PC-9 (cell line): Measurements from ENCODE around the gene TRIO. TPM values are rescaled to one million over a fixed set of nuclear protein-coding genes. Genes with fewer than 3 reads are reported as not detected.

ENCODE experiments used
- BruUV-seq: library from RNA; stranded (reverse); fragments of 400-500 nt; replicated peaks from 2 replicates; lab custom pipeline; 2021; lab: Mats Ljungman, UMichigan
- CTCF ChIA-PET: fragments of 300-600 bp; sonication (Branson Sonifier 250); formaldehyde crosslinking; loops from one replicate; lab custom pipeline; 2022; ENCODE audit warnings: antibody characterized with exemption; lab: Charles Lee
- POLR2A ChIA-PET: fragments of 300-600 bp; sonication (Branson Sonifier 250); formaldehyde crosslinking; loops from one replicate; lab custom pipeline; 2022; ENCODE audit warnings: antibody characterized with exemption; ENCODE audit not compliant: unreplicated experiment; lab: Charles Lee
- DNase-seq, 2 experiments: peaks; one replicate each; pipeline versions ENCODE4 v3.0.0 to v3.0.0-alpha.2; 2015 to 2022; ENCODE audit warnings: mixed read lengths in 1 of 2
- H2AFZ ChIP-seq: fragments of 200-600 bp; sonication (generic); 2 replicates; pipeline ENCODE4 v1.8.1; 2017; ENCODE audit warnings: antibody characterized with exemption
- H3F3A ChIP-seq: fragments of 200-600 bp; sonication (generic); 2 replicates; pipeline ENCODE4 v1.8.1; 2017; ENCODE audit warnings: antibody characterized with exemption, mild to moderate bottlenecking, low read depth; ENCODE audit not compliant: insufficient read depth
- H3K27ac ChIP-seq: fragments of 200-600 bp; sonication (generic); 2 replicates; pipeline ENCODE4 v1.6.1; 2016; ENCODE audit warnings: mixed run types
- H3K27me3 ChIP-seq: fragments of 200-600 bp; sonication (generic); 2 replicates; pipeline ENCODE4 v1.6.1; 2016; ENCODE audit warnings: low read depth, mixed run types; ENCODE audit not compliant: insufficient read depth
- H3K36me3 ChIP-seq: fragments of 200-600 bp; sonication (generic); 2 replicates; pipeline ENCODE4 v1.6.1; 2016; ENCODE audit warnings: low read depth, mixed run types
- H3K4me1 ChIP-seq: fragments of 200-600 bp; sonication (generic); replicated peaks from 2 replicates; pipeline ENCODE4 v1.6.1; 2016; ENCODE audit warnings: mixed run types; ENCODE audit not compliant: insufficient read depth
- H3K4me2 ChIP-seq: fragments of 200-600 bp; sonication (generic); 2 replicates; pipeline ENCODE4 v1.6.1; 2017; ENCODE audit warnings: mixed run types
- H3K4me3 ChIP-seq: fragments of 200-600 bp; sonication (generic); 2 replicates; pipeline ENCODE4 v1.6.1; 2016; ENCODE audit warnings: mixed run types
- H3K79me2 ChIP-seq: fragments of 200-600 bp; sonication (generic); 2 replicates; pipeline ENCODE4 v1.6.1; 2017; ENCODE audit warnings: low read depth, mixed run types
- H3K9me2 ChIP-seq: fragments of 200-600 bp; sonication (generic); 2 replicates; pipeline ENCODE4 v1.8.1; 2017; ENCODE audit warnings: mild to moderate bottlenecking; ENCODE audit not compliant: insufficient read depth
- H3K9me3 ChIP-seq: fragments of 200-600 bp; sonication (generic); 2 replicates; pipeline ENCODE4 v1.8.1; 2016; ENCODE audit warnings: low read depth; ENCODE audit not compliant: insufficient read depth
- H4K20me1 ChIP-seq: fragments of 200-600 bp; sonication (generic); 2 replicates; pipeline ENCODE4 v1.8.1; 2017; ENCODE audit not compliant: insufficient read depth
- CTCF ChIP-seq: fragments of 200-600 bp; sonication (generic); conservative IDR thresholded peaks from 2 replicates; pipeline ENCODE4 v1.6.1; 2017; ENCODE audit warnings: mixed run types, antibody characterized with exemption, mild to moderate bottlenecking, moderate library complexity
- EZH2 ChIP-seq: fragments of 200-600 bp; sonication (generic); IDR thresholded peaks from 2 replicates; pipeline ENCODE4 v1.8.0; 2017; ENCODE audit warnings: antibody characterized with exemption, low read depth
- intact Hi-C: fragments of 100-400 bp; cut with micrococcal nuclease; formaldehyde crosslinking; loops from one replicate; pipeline ENCODE4 v1.10.0; 2022; ENCODE audit not compliant: unreplicated experiment
- total RNA-seq: library from RNA; stranded (reverse); gene quantifications from 2 replicates; pipeline ENCODE4 v1.2.3, GENCODE V29; 2021

TRIO gene
- total RNA-seq, 1 experiment from 2014 or later = 596 TPM

GRCh38 chr5:14440223-14440581, 297.1 kb downstream of the TRIO start:
- POLR2A ChIA-PET = no interaction called here
- H3K4me1 ChIP-seq = peaks cover 5% of the 10 kb centered on the region
- H3K27ac ChIP-seq = no peak overlapping the region
- DNase-seq = no peak
- no peak overlapping the region for H2AFZ ChIP-seq
- H3K4me2 ChIP-seq = no peak overlapping the region
- no TSS peak for BruUV-seq
- H3K4me3 ChIP-seq = no peak overlapping the region
- H3K79me2 ChIP-seq = peaks cover 7% of the 10 kb centered on the region; the same call in 1 of the 2 replicates
- H4K20me1 ChIP-seq = peaks cover 8% of the 10 kb centered on the region
- CTCF ChIA-PET = interaction anchor here (0.5 kb wide), 1 partner anchor 16 kb away, joined by 3 read pairs; no protein-coding TSS in a partner anchor
- intact Hi-C loops = no loop called here
- 0 out of 2 replicates have a peak, but pooled peaks cover 3% of the 10 kb centered on the region for H3K36me3 ChIP-seq
- peaks cover 5% of the 10 kb centered on the region; the same call in 1 of the 2 replicates for H3F3A ChIP-seq
- no peaks in the 10 kb centered on the region for H3K27me3 ChIP-seq
- no peaks in the 10 kb centered on the region for H3K9me2 ChIP-seq
- no peak for TF ChIP-seq EZH2
- no peak for TF ChIP-seq CTCF
- no peaks in the 10 kb centered on the region for H3K9me3 ChIP-seq

GRCh38 chr5:14440582-14441431, 297.7 kb downstream of the TRIO start:
- Histone ChIP-seq H3K79me2 (peaks cover 5% of the 10 kb centered on the region; the same call in 1 of the 2 replicates), H3K36me3 (no peaks in the 10 kb centered on the region), H3K4me2 (no peak overlapping the region), H4K20me1 (peaks cover 8% of the 10 kb centered on the region), H3K9me3 (no peaks in the 10 kb centered on the region), H3K9me2 (no peaks in the 10 kb centered on the region), H3K27me3 (no peaks in the 10 kb centered on the region), H3F3A (peaks cover 4% of the 10 kb centered on the region; the same call in 1 of the 2 replicates), H3K27ac (no peak overlapping the region), H2AFZ (no peak overlapping the region), H3K4me3 (no peak overlapping the region), H3K4me1 (0 out of 2 replicates have a peak, but pooled peaks cover 1% of the 10 kb centered on the region)
- ChIA-PET CTCF (interaction anchor here (0.5 kb wide), 1 partner anchor 16 kb away, joined by 3 read pairs; no protein-coding TSS in a partner anchor), POLR2A (no interaction called here)
- TF ChIP-seq CTCF (no peak), EZH2 (no peak)
- BruUV-seq = no TSS peak
- no peak for DNase-seq
- intact Hi-C loops = no loop called here

GRCh38 chr5:14441641-14442040, 298.5 kb downstream of the TRIO start:
- Histone ChIP-seq H3K27ac (no peak overlapping the region), H3K9me3 (no peaks in the 10 kb centered on the region), H3K79me2 (no peaks in the 10 kb centered on the region), H3K4me1 (no peaks in the 10 kb centered on the region), H3F3A (peaks cover 4% of the 10 kb centered on the region; the same call in 1 of the 2 replicates), H3K9me2 (no peaks in the 10 kb centered on the region), H2AFZ (no peak overlapping the region), H4K20me1 (peaks cover 10% of the 10 kb centered on the region), H3K4me3 (no peak overlapping the region), H3K36me3 (no peaks in the 10 kb centered on the region), H3K27me3 (no peaks in the 10 kb centered on the region), H3K4me2 (no peak overlapping the region)
- ChIA-PET POLR2A (no interaction called here), CTCF (no interaction called here)
- TF ChIP-seq CTCF (no peak), EZH2 (no peak)
- intact Hi-C loops = no loop called here
- DNase-seq = no peak
- BruUV-seq = no TSS peak
